Adipocyte (in vitro differentiated cells): Measurements from ENCODE around the gene PHC2.

Source experiments
- DNase-seq: peaks from one replicate; pipeline ENCODE4 v3.0.0-alpha.2; 2015; ENCODE audit warnings: low read depth
- H3K27me3 ChIP-seq: replicated peaks from 2 replicates; pipeline ENCODE4 v1.7.0; 2013; ENCODE audit warnings: mild to moderate bottlenecking, low read length, moderate library complexity; ENCODE audit not compliant: control insufficient read depth, insufficient read depth
- H3K36me3 ChIP-seq: 2 replicates; pipeline ENCODE4 v1.7.0; 2013; ENCODE audit warnings: low read length, mild to moderate bottlenecking, moderate library complexity; ENCODE audit not compliant: control insufficient read depth, insufficient read depth, severe bottlenecking
- H3K4me1 ChIP-seq: 2 replicates; pipeline ENCODE4 v1.7.0; 2013; ENCODE audit warnings: mild to moderate bottlenecking, low read length, moderate library complexity; ENCODE audit not compliant: control insufficient read depth, insufficient read depth
- H3K4me3 ChIP-seq: 2 replicates; pipeline ENCODE4 v1.7.0; 2013; ENCODE audit warnings: mild to moderate bottlenecking, low read length, moderate library complexity
- H3K9ac ChIP-seq: 2 replicates; pipeline ENCODE4 v1.7.0; 2013; ENCODE audit warnings: mild to moderate bottlenecking, low read length, moderate library complexity
- H3K9me3 ChIP-seq: 2 replicates; pipeline ENCODE4 v1.7.0; 2013; ENCODE audit warnings: mild to moderate bottlenecking, low read length, moderate library complexity; ENCODE audit not compliant: control insufficient read depth

PHC2 gene

GRCh38 chr1:33445108-33445507 lies 14.2 kb upstream of the PHC2 start:
- no peak for DNase-seq
- no peaks in the 10 kb centered on the region for H3K27me3 ChIP-seq

GRCh38 chr1:33443705-33444180 lies 12.8 kb upstream of the PHC2 start:
- Histone ChIP-seq H3K4me1 (peaks cover 12% of the 10 kb centered on the region), H3K4me3 (no peak overlapping the region), H3K27me3 (no peaks in the 10 kb centered on the region), H3K9me3 (no peaks in the 10 kb centered on the region), H3K36me3 (no peaks in the 10 kb centered on the region), H3K9ac (no peak overlapping the region)
- no peak for DNase-seq

More at GRCh38 chr1:33445108-33445507, 14.2 kb upstream of the PHC2 start:
- H3K9me3 ChIP-seq = no peaks in the 10 kb centered on the region
- H3K36me3 ChIP-seq = no peaks in the 10 kb centered on the region
- H3K4me1 ChIP-seq = peaks cover 12% of the 10 kb centered on the region
- no peak overlapping the region for H3K4me3 ChIP-seq
- no peak overlapping the region for H3K9ac ChIP-seq

- Histone ChIP-seq H3K27me3 (no peaks in the 10 kb centered on the region), H3K4me1 (peaks cover 12% of the 10 kb centered on the region), H3K4me3 (no peak overlapping the region), H3K36me3 (no peaks in the 10 kb centered on the region), H3K9me3 (no peaks in the 10 kb centered on the region), H3K9ac (no peak overlapping the region)
- DNase-seq = no peak
Measured at GRCh38 chr1:33443080-33443704, 12.3 kb upstream of the PHC2 start.

DNA sequence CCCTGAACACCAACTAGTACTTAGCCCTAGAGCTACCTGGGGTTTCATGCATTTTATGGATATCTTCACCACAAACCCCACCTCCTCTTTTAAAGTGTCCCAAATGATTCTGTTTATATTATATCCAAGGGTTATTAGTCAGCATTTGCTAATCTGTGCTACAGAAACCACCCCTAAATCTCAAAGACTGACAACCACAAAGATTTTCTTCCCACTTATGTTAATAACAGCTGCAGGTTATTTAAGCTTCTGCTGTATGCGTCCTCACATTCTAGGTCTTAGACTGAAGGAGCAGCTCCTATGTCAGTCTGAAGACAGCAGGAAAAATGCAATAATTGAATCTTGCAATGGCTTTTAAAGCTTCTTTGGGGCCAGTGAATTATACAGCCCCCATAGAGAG lies 11.2 kb upstream of the PHC2 start:
- H3K9ac ChIP-seq = no peak overlapping the region
- no peaks in the 10 kb centered on the region for H3K27me3 ChIP-seq
- H3K36me3 ChIP-seq = no peaks in the 10 kb centered on the region
- no peaks in the 10 kb centered on the region for H3K9me3 ChIP-seq
- H3K4me3 ChIP-seq = no peak overlapping the region
- H3K4me1 ChIP-seq = peaks cover 12% of the 10 kb centered on the region
- DNase-seq = no peak

GRCh38 chr1:33441088-33441745 lies 10.3 kb upstream of the PHC2 start:
- no peaks in the 10 kb centered on the region for H3K36me3 ChIP-seq
- no peaks in the 10 kb centered on the region for H3K9me3 ChIP-seq
- no peak for DNase-seq
- H3K27me3 ChIP-seq = no peaks in the 10 kb centered on the region
- H3K9ac ChIP-seq = no peak overlapping the region
- peaks cover 16% of the 10 kb centered on the region for H3K4me1 ChIP-seq
- H3K4me3 ChIP-seq = no peak overlapping the region

DNA sequence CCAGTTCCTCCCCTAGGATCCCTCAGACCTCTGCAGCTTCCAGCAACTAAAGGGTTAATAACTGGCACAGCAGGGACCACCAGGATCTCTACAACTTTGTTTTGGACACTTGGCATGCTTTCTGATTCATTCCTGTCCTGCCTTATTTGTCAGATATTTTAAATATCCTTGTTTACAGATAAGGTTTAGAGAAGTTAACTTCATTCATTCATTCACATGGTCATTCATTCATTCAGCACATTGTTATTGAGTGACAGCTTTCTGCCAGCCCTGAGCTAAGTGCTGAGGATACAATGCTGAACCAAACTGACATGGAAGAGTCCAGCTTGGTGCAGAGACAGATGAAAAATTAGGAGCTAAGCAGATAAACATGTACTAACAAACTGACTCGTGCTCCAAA lies 8.8 kb upstream of the PHC2 start:
- peaks cover 31% of the 10 kb centered on the region for H3K4me1 ChIP-seq
- DNase-seq = no peak

DNA sequence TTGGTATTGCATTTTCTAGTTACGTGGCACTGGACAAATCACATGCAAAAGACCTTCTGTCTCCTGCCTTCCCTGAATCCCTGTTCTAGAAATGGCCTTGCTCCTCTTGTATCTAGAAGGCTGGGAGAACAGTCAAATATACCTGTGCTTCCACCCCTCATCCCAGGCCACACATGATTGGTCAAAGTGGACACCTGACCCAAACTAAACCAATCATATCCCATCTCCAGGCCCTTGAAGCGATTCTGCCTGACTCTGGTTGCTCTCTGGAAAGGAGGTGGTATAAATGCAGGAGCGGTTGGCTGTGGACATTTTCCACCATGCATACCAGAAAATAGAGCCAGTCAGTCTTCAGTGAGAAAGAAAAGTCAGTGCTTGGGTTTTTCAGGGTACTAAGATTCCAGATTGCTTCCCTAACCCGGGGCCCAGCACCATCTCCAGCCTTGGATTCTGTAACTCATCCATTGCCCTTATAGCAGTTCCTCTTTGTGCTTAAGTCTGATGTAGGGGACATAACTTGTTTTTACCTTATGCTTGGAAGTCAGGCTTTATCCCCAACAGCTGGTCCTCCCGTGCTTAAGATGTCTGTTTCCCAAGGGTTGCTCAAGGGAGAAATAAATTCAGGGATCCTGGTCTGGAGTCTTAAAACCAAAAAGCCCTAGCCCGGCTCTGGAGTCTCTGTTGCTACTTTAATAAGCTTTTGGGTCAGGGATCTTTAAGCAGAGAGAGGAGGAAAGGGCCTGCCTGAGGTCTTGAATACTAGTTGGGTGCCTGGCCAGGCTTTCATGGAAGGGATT lies 7.7 kb upstream of the PHC2 start:
- Histone ChIP-seq H3K4me3 (no peak overlapping the region), H3K9me3 (no peaks in the 10 kb centered on the region), H3K4me1 (peaks cover 35% of the 10 kb centered on the region), H3K9ac (no peak overlapping the region), H3K27me3 (no peaks in the 10 kb centered on the region), H3K36me3 (no peaks in the 10 kb centered on the region)
- DNase-seq = no peak

More for the DNA sequence above, 8.8 kb upstream of the PHC2 start:
- Histone ChIP-seq H3K36me3 (no peaks in the 10 kb centered on the region), H3K9me3 (no peaks in the 10 kb centered on the region), H3K27me3 (no peaks in the 10 kb centered on the region), H3K9ac (no peak overlapping the region), H3K4me3 (no peak overlapping the region)

GRCh38 chr1:33436557-33437285 lies 5.8 kb upstream of the PHC2 start:
- Histone ChIP-seq H3K4me1 (peaks cover 42% of the 10 kb centered on the region), H3K9me3 (no peaks in the 10 kb centered on the region), H3K27me3 (no peaks in the 10 kb centered on the region), H3K4me3 (no peak overlapping the region), H3K9ac (no peak overlapping the region), H3K36me3 (no peaks in the 10 kb centered on the region)
- DNase-seq = no peak

DNA sequence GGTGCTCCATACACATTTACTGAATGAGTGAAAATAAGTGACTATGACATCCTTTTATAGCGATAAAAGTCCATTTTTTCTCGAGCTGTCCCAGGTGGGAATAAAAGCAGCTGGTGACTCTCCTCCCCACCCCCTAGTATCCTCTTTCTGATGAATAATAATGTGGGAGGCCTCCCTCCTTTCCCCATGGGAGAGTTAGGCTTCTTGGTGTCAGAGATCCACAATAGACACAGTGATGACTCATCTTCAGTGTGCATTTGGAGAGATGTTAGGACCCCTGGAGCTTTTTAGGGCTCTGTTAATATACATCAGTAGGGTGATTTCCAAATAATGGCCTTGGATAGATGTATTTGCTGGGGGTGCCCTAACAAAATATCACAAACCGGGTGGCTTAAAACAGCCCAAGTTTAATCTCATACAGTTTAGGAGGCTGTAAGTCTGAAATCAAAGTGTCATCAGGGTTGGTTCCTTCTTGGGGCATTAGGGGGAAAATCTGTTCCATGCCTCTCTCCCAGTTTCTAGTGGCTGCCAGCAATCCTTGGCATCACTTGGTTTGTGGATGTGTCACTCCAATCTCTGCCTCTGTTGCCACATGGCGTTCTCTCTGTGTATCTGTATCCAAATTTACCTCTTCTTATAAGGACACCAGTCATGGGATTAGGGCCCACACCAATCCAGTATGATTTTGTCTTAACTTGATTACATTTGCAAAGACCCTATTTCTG lies 4.4 kb upstream of the PHC2 start:
- no peak for DNase-seq
- Histone ChIP-seq H3K27me3 (no peaks in the 10 kb centered on the region), H3K9ac (peak overlapping the region; percentile 25), H3K4me1 (peaks cover 45% of the 10 kb centered on the region), H3K9me3 (no peaks in the 10 kb centered on the region), H3K4me3 (peak overlapping the region; percentile 23), H3K36me3 (no peaks in the 10 kb centered on the region)

GRCh38 chr1:33434363-33434750 lies 3.5 kb upstream of the PHC2 start:
- Histone ChIP-seq H3K4me3 (peak overlapping the region; percentile 30), H3K9ac (peak overlapping the region; percentile 25), H3K27me3 (no peaks in the 10 kb centered on the region), H3K9me3 (no peaks in the 10 kb centered on the region), H3K36me3 (no peaks in the 10 kb centered on the region), H3K4me1 (peaks cover 53% of the 10 kb centered on the region)
- no peak for DNase-seq
